HG03025 (cell line): ENCODE measurements around the gene AUTS2.
"Not testable (repeated sequence)": the region's sequence is repeated elsewhere in the genome, so short reads cannot be mapped to it uniquely, and the experiment has no call there.

Source experiments
- ATAC-seq: cut with Tn5 transposase; IDR thresholded peaks from one replicate; pipeline ENCODE4 v1.9.1; 2021; ENCODE audit warnings: mild to moderate bottlenecking, moderate library complexity; ENCODE audit not compliant: unreplicated experiment, low FRiP score

AUTS2 gene

GRCh38 chr7:70592171-70592570 lies 993.9 kb downstream of the AUTS2 start:
- no peak for ATAC-seq

DNA sequence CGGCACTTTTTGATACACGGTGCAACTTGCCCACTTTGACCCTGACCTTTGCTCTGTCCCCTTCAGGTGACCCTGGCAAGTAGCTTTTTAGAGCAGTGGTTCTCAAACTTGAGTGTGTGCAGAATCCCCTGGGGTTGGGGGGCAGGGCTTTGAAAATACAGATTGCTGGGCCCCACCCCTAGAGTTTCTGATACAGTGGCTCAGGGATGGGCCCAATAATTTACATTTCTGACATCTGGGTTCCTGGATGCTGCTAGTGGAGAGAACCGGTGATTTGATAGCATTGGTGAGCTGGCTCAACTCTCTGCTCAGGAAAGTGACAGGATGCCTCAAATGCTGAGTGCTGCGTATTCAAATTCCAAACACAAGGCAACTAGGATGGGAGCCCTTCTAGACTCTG lies 995.9 kb downstream of the AUTS2 start:
- no peak for ATAC-seq

GRCh38 chr7:70594885-70595284 lies 996.6 kb downstream of the AUTS2 start:
- not testable (repeated sequence) for ATAC-seq

- no peak for ATAC-seq
Measured at GRCh38 chr7:70595370-70595754, 997.1 kb downstream of the AUTS2 start.

GRCh38 chr7:70595755-70596597 lies 997.7 kb downstream of the AUTS2 start:
- ATAC-seq: no peak

- no peak for ATAC-seq
Measured at GRCh38 chr7:70596598-70596913, 998.3 kb downstream of the AUTS2 start.

DNA sequence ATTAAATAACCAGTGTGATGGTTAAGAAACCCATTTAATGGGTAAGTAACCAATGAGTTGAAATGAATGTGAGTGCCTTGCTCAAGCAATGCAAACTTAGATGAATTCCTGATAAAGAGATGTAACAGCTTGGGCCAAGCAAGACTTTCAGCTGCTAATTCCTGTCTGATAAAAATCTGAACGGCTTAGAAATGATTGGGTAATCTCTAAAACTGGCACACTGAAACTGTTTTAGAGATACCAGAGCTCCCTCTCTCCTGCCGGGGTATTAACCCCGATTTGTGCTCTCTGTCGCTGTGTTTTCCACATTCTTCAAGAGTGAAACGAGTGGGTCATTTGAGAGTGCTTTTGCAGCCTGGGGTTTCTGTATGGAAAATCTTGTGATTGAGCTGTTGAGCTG lies 998.8 kb downstream of the AUTS2 start:
- ATAC-seq: no peak

- ATAC-seq: no peak
Measured at GRCh38 chr7:70598976-70599375, 1000.7 kb downstream of the AUTS2 start.

GRCh38 chr7:70599446-70600190 lies 1001.3 kb downstream of the AUTS2 start:
- no peak for ATAC-seq

GRCh38 chr7:70600993-70601392 lies 1002.7 kb downstream of the AUTS2 start:
- no peak for ATAC-seq

- no peak for ATAC-seq
Measured at GRCh38 chr7:70602117-70602516, 1003.8 kb downstream of the AUTS2 start.

DNA sequence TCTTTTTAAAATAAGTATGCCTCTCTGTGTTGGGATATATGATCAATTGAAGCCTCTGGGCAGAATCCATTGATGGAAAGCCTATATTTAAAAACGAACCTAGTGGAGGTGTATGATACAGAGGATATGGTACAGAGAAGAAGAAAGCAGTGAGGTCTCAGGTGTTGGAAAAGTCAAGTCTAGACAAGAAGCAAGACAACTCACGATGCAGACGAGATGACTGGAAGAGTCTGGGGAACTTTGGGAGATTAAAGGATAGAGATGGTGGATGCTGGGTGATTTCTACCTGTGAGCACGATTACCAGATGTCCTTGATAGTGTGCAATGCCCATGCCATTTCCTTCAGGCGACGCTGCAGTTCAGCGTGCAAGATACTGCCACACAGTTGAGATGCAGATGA lies 1009.0 kb downstream of the AUTS2 start:
- no peak for ATAC-seq

DNA sequence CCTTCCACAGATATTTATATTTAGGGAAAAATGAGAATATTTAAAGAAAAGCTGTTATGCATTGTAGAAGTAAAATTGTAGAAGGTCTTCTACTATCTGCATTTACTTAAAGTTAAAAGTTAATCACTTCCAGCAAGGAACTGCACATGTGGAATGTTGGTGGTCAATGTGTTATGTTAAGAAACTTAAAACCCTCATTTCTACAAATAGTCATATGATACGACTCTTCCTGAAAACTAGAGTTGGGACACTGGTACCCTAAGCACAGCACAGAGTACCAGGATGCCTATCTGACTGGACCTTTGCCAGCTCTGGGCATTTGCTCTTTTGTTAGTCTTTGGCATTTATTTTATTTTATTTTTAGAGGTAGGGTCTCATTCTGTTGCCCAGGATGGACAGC lies 1009.5 kb downstream of the AUTS2 start:
- no peak for ATAC-seq

DNA sequence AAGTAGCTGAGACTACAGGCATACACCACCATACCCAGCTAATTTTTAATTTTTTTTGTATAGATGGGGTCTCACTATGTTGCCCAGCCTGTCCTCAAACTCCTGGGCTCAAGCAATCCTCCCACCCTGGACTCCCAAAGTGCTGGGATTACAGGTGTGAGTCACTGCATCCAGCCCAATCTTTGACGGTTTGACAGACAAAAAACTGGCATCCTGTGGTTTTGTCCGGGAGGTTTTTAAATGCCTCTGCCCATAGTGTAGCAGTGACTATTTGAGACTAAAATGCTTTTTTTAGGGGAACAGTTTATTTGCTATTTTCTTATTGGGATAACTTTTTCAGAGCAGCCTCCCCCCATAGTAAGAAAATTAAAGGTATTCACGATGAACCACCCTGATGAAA lies 1010.0 kb downstream of the AUTS2 start:
- ATAC-seq: no peak

DNA sequence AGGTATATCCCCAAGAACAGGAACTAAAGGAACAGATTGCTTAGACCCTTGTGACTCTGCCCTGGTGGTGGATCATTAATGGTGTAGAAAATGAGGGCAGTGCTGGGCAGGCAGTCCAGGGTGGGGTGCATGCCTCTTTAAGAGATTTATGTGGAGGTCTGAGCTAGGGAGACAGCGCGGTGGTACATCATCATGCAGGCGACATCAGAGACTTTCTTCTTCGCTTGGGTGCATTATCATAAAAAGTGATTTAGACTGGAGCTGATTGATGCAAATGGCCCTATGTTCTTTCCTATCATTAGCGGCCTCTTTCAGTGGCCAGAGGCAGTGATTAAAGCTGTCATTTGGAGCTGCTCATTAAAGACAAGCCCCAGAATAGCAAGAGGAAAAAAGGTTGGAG lies 1014.5 kb downstream of the AUTS2 start:
- ATAC-seq: no peak

DNA sequence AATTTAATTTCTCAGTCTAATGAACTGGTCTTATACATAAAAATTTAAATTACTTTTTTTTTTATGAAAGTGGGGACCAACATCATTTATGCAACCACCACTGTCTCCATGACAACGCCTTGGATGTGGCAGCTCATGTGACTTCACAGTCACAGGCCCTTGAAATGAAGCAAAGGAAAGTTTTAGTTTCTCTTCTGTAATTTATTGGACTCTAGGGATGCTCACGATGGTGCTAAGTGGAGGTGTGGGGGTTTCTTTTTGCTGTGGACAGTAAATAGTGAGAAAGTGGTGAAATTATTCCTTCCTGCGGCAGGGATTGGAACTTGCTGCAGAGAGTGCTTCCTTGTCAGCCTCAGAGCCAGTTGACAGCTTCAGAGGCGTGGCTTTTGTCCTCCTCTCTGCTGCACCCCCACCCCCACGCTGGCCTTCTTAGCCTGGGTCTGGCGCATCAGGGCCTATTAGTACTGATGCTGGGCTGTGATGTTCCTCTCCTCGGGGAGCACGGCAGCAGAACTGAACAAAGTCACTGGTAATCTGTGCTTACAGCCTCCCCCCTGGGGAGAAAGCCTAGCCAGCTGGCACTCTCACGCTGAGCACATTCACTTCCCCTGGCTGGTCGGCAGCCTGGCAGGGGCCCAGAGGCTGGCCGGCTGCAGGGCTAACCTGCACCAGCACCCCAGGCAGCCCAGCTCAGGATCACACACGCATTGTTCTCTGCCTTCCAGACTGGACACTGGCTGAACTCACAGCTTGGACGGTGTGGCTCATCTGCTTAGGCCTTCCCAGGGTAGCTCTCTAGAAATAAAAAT lies 1016.2 kb downstream of the AUTS2 start:
- no peak for ATAC-seq

DNA sequence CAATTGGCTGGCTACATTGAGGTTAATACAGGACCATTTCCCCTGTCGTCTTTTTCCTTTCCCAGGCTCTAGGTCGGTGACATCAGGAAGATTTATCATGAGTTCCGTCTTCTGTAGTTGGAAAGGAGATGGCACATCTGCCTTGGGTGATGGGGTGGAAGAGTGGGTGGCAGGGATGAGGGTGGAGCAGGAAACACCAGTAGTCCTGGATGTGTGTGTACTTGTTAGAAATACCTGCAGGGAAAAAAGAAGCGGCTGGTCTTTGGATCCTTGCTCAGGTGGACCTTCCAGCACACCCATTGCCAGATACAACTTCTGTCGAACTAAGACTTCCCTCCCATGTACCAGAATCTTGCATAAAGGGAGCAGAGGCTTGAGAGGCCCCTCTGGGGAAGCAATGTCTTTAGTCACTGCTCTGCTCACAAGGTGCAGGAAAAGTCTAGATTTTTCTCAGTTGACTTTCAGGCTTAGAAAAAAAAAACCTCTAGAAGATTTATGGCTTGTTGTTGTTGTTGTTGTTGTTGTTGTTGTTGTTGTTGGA lies 1016.9 kb downstream of the AUTS2 start:
- no peak for ATAC-seq

DNA sequence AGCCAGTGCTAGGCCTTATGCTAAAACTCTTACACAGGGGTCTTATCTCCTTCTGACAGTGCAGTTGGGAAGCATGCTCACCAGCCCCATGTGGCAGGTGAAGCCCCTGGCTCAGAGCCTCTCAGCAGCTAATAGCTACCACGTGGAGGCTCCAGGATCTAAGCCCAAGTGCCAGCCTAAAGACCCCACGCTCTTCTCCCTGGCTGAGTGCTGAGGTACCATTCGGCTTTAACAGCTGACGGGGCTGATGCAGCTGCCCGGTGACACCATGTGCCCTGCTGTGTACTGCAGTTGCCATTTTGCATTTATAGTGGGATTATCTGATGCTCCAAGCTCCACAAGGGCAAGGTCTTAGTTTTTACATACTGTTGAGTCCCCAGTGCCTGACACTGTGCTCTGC lies 1017.9 kb downstream of the AUTS2 start:
- ATAC-seq: no peak

DNA sequence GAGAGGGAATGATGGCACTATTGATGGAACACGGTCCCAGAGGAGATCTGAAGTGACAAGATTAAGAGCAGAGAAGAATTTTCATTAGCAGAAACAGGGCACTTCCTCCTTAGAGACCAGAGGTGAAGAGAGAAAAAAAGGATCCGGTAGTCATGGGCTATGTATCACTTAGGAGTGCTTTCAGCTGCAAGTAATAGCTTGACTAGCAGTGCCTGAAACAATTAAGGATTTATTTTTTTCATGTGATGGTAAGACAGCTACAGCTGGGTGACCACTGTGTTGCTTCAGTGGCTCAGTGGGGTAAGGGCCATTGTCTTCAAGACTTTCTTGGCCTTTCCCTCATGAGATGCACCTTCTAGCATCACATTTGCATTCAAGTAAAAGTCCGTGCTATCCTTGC lies 1018.5 kb downstream of the AUTS2 start:
- ATAC-seq: no peak

- no peak for ATAC-seq
Measured at GRCh38 chr7:70618020-70618551, 1019.8 kb downstream of the AUTS2 start.

DNA sequence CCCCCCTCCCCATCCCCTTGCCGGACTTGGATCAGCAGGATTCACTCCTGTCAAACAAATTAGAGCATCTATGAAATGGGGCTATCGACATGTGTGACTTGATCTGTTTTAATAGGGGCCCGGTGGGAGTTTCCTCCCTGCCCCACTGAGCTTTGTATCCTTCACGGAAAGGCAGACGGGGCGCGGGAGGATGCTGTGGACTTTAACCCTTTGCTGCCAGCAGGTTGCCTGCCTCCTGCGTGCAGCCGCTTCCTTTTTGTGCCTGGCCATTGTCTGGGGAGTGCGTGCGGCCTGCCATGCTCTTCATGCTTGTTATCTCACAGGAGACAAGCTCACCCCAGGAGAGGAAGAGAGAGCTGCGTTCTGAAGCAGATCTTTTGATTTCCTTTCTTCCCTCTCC lies 1020.9 kb downstream of the AUTS2 start:
- no peak for ATAC-seq
